DOHH2 (cell line): ENCODE results near the gene CAMK2D.

ENCODE experiments used
- EZH2phosphoT487 ChIP-seq: fragments of 200-600 bp; sonication (generic); IDR thresholded peaks from 2 replicates; pipeline ENCODE4 v1.6.1; 2017; ENCODE audit warnings: borderline replicate concordance, mild to moderate bottlenecking, antibody characterized with exemption, low read length, moderate library complexity, mixed read lengths
- TF ChIP-seq, protein P1 (sequence below): fragments of 200-600 bp; sonication (generic); IDR thresholded peaks from one replicate; pipeline ENCODE4 v1.5.1; 2014; ENCODE audit warnings: antibody characterized with exemption, mild to moderate bottlenecking, low read depth, low read length; ENCODE audit not compliant: poor library complexity, severe bottlenecking

DNA sequence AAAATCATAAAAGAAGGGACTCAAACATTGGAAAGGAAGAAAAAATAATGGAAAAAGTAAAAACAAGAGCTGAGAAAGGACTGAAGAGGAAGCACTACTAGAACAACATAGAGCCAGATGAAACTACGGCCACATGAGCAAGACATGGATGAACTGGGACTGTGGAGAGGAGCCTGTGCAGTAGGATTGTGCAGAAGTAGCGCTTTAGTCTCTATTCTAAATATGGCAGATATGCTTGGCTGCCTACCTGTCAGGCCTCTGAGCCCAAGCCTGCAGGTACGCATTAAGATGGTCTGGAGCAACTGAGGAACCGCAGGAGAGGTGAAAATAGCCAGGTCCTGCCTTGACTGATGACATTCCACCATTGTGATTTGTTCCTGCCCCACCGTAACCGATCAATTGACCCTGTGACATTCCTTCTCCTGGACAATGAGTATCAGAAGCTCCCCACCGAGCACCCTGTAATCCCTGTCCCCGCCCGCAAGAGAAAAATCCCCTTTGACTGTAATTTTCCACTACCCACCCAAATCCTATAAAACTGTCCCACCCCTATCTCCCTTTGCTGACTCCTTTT, 154.3 kb downstream of the CAMK2D start:
- TF ChIP-seq, protein P1, sequence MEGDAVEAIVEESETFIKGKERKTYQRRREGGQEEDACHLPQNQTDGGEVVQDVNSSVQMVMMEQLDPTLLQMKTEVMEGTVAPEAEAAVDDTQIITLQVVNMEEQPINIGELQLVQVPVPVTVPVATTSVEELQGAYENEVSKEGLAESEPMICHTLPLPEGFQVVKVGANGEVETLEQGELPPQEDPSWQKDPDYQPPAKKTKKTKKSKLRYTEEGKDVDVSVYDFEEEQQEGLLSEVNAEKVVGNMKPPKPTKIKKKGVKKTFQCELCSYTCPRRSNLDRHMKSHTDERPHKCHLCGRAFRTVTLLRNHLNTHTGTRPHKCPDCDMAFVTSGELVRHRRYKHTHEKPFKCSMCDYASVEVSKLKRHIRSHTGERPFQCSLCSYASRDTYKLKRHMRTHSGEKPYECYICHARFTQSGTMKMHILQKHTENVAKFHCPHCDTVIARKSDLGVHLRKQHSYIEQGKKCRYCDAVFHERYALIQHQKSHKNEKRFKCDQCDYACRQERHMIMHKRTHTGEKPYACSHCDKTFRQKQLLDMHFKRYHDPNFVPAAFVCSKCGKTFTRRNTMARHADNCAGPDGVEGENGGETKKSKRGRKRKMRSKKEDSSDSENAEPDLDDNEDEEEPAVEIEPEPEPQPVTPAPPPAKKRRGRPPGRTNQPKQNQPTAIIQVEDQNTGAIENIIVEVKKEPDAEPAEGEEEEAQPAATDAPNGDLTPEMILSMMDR, result no peak
- no peak for TF ChIP-seq EZH2phosphoT487
